HG02678 (cell line): ENCODE data around the gene PCED1B.
"Not testable (repeated sequence)": the region's sequence is repeated elsewhere in the genome, so short reads cannot be mapped to it uniquely, and the experiment has no call there.

ENCODE experiments used
- ATAC-seq: cut with Tn5 transposase; IDR thresholded peaks from one replicate; pipeline ENCODE4 v1.9.1; 2021; ENCODE audit warnings: mild to moderate bottlenecking, moderate library complexity; ENCODE audit not compliant: unreplicated experiment

The PCED1B gene

GRCh38 chr12:47117305-47117704 lies 37.9 kb downstream of the PCED1B start:
- ATAC-seq = not testable (repeated sequence)

- ATAC-seq = no peak
These were observed 41.3 kb downstream of the PCED1B start for GRCh38 chr12:47120736-47121135.

- no peak for ATAC-seq
These were observed 41.7 kb downstream of the PCED1B start for GRCh38 chr12:47121146-47121545.

- ATAC-seq = no peak
These were observed 43.2 kb downstream of the PCED1B start for GRCh38 chr12:47122602-47123001.

GRCh38 chr12:47123730-47124129 lies 44.3 kb downstream of the PCED1B start:
- ATAC-seq = no peak

GRCh38 chr12:47124451-47124850 lies 45.0 kb downstream of the PCED1B start:
- no peak for ATAC-seq

- ATAC-seq = no peak
These were observed 46.8 kb downstream of the PCED1B start for GRCh38 chr12:47126246-47126645.

- no peak for ATAC-seq
These were observed 51.6 kb downstream of the PCED1B start for GRCh38 chr12:47131011-47131410.

GRCh38 chr12:47134005-47134404 lies 54.6 kb downstream of the PCED1B start:
- no peak for ATAC-seq

- no peak for ATAC-seq
These were observed 56.2 kb downstream of the PCED1B start for GRCh38 chr12:47135578-47135977.

GRCh38 chr12:47139000-47139681 lies 59.7 kb downstream of the PCED1B start:
- no peak for ATAC-seq

- no peak for ATAC-seq
These were observed 62.0 kb downstream of the PCED1B start for GRCh38 chr12:47141459-47141858.

GRCh38 chr12:47144769-47145168 lies 65.3 kb downstream of the PCED1B start:
- ATAC-seq = no peak

- ATAC-seq = no peak
These were observed 65.8 kb downstream of the PCED1B start for GRCh38 chr12:47145188-47145587.

GRCh38 chr12:47147739-47148138 lies 68.3 kb downstream of the PCED1B start:
- ATAC-seq = no peak

GRCh38 chr12:47149146-47149545 lies 69.7 kb downstream of the PCED1B start:
- no peak for ATAC-seq

- no peak for ATAC-seq
These were observed 72.7 kb downstream of the PCED1B start for GRCh38 chr12:47152095-47152494.

- no peak for ATAC-seq
These were observed 76.2 kb downstream of the PCED1B start for GRCh38 chr12:47155457-47156166.

- no peak for ATAC-seq
These were observed 76.8 kb downstream of the PCED1B start for GRCh38 chr12:47156167-47156736.

GRCh38 chr12:47158792-47159191 lies 79.4 kb downstream of the PCED1B start:
- ATAC-seq = no peak

- ATAC-seq = no peak
These were observed 79.9 kb downstream of the PCED1B start for GRCh38 chr12:47159348-47159747.
